Measurements from ENCODE around the gene HHAT. TPM values are rescaled to one million over a fixed set of nuclear protein-coding genes. Genes with fewer than 3 reads are reported as not detected.

Gene HHAT
- total RNA-seq, 2 experiments from 2014 or later, result 5.2 to 9.5 TPM

DNA sequence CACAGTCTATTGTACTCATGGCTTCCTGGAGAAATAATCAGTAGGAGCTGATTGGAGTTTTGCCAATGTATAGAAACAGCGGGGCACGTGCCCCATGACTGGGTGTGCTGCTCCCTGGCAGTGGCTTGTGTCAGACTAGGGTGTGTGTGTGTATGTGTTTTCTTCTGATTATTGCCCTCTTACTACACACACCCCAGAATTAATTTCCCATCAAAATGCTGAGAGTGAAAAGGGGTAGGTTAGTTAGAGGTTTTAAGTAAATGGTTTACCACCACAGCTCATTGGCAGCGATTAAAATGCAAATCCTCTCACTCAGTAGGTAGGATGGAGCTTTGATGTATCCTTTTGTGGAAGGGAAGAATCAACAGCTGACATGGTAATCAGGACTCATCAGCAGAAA is 29.9 kb downstream of the HHAT start:
- Histone ChIP-seq H2AFZ (ENCODE audit: low read length) (no peak overlapping the region), H4K20me1 (ENCODE audit: insufficient read depth, low read length) (no peaks in the 10 kb centered on the region), H3K79me2 (ENCODE audit: insufficient read depth, low read depth, low read length) (no peaks in the 10 kb centered on the region), H3K27ac (ENCODE audit: low read depth, low read length, poor library complexity, severe bottlenecking) (no peak overlapping the region), H3K36me3 (ENCODE audit: insufficient read depth, low read length) (no peaks in the 10 kb centered on the region), H3K4me3 (ENCODE audit: low read depth, low read length, poor library complexity, severe bottlenecking) (no peak overlapping the region), H3K9me3 (ENCODE audit: low read length) (no peaks in the 10 kb centered on the region), H3K4me2 (ENCODE audit: low read length) (no peak overlapping the region), H3K9me2 (ENCODE audit: insufficient read depth, low read length) (no peaks in the 10 kb centered on the region), H3K4me1 (ENCODE audit: insufficient read depth, low read length, poor library complexity, severe bottlenecking) (no peaks in the 10 kb centered on the region)
- ChIA-PET POLR2A (no interaction called here), CTCF (ENCODE audit: unreplicated experiment) (interaction anchor here (0.6 kb wide), 1 partner anchor 11 kb away, joined by 5 read pairs; no protein-coding TSS in a partner anchor)
- intact Hi-C loops (cut with micrococcal nuclease; ENCODE audit: unreplicated experiment), result no loop called here
- no peak for DNase-seq (ENCODE audit: low spot score)
- no TSS peak for BruUV-seq (replicated peaks)
- TF ChIP-seq, protein P1, sequence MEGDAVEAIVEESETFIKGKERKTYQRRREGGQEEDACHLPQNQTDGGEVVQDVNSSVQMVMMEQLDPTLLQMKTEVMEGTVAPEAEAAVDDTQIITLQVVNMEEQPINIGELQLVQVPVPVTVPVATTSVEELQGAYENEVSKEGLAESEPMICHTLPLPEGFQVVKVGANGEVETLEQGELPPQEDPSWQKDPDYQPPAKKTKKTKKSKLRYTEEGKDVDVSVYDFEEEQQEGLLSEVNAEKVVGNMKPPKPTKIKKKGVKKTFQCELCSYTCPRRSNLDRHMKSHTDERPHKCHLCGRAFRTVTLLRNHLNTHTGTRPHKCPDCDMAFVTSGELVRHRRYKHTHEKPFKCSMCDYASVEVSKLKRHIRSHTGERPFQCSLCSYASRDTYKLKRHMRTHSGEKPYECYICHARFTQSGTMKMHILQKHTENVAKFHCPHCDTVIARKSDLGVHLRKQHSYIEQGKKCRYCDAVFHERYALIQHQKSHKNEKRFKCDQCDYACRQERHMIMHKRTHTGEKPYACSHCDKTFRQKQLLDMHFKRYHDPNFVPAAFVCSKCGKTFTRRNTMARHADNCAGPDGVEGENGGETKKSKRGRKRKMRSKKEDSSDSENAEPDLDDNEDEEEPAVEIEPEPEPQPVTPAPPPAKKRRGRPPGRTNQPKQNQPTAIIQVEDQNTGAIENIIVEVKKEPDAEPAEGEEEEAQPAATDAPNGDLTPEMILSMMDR (conservative IDR thresholded peaks at IDR 0.05; ENCODE audit: low read length), result no peak
- TF ChIP-seq EZH2phosphoT487 (IDR thresholded peaks at IDR 0.05; ENCODE audit: borderline replicate concordance, low read depth, low read length), result no peak

DNA sequence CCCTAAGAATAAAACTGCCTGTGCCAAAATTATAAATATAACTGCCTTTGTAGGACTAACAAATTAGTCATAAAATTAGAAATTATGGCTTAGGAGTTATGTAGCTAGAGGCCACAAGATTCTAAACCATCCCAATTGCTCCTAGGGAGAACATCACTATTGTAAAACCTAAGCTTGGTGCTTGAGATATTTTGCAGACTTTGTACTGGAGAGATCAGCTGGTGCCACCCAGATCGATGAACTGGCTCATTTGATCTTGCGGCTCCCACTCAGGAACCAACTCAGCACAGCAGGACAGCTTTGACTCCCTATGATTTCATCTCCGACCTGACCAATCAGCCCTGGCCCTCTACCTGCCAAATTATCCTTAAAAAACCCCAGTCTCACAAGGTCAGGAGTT is 30.6 kb downstream of the HHAT start:
- Histone ChIP-seq H3K79me2 (ENCODE audit: insufficient read depth, low read depth, low read length) (no peaks in the 10 kb centered on the region), H2AFZ (ENCODE audit: low read length) (no peak overlapping the region), H3K4me1 (ENCODE audit: insufficient read depth, low read length, poor library complexity, severe bottlenecking) (no peaks in the 10 kb centered on the region), H3K9me3 (ENCODE audit: low read length) (no peaks in the 10 kb centered on the region), H3K36me3 (ENCODE audit: insufficient read depth, low read length) (no peaks in the 10 kb centered on the region), H3K27ac (ENCODE audit: low read depth, low read length, poor library complexity, severe bottlenecking) (no peak overlapping the region), H3K4me2 (ENCODE audit: low read length) (no peak overlapping the region), H3K4me3 (ENCODE audit: low read depth, low read length, poor library complexity, severe bottlenecking) (no peak overlapping the region), H3K9me2 (ENCODE audit: insufficient read depth, low read length) (no peaks in the 10 kb centered on the region), H4K20me1 (ENCODE audit: insufficient read depth, low read length) (no peaks in the 10 kb centered on the region)
- no peak for DNase-seq (ENCODE audit: low spot score)
- CTCF ChIA-PET (ENCODE audit: unreplicated experiment), result no interaction called here
- TF ChIP-seq EZH2phosphoT487 (IDR thresholded peaks at IDR 0.05; ENCODE audit: borderline replicate concordance, low read depth, low read length), result no peak
- TF ChIP-seq, protein P1 (conservative IDR thresholded peaks at IDR 0.05; ENCODE audit: low read length), result no peak
- intact Hi-C loops (cut with micrococcal nuclease; ENCODE audit: unreplicated experiment), result no loop called here
- no TSS peak for BruUV-seq (replicated peaks)
- POLR2A ChIA-PET, result no interaction called here

DNA sequence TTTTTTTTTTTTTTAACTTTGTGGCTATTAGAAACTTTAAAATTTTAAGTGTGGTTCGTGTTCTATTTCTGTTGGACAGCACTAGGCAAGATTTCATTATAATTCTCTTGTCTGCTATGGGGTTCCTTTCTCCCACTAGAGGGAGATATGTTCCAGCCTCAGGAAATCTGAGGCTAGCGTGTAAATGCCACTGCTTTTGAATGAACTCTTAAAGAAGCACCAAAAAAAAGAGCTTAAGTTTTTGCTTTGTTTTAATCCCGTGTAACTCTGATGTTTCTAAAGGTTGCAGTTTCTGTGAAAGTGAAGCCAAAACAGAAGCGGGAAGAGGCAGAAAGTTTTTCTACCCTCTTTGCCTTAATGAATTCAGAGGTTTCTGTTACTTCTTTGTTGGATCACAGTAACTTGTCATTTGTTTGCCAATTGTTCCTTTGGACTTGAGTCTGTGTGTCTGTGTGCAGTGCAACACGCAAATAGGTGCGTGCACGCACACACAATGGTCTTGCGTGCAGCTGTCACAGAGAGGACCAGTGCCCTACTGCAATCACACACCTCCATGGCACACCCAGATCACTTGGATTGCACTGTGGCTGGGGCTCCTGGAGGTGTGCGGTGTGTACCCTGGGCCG is 32.3 kb downstream of the HHAT start:
- no TSS peak for BruUV-seq (replicated peaks)
- POLR2A ChIA-PET, result no interaction called here
- CTCF ChIA-PET (ENCODE audit: unreplicated experiment), result no interaction called here
- Histone ChIP-seq H3K27ac (ENCODE audit: low read depth, low read length, poor library complexity, severe bottlenecking) (no peak overlapping the region), H3K4me2 (ENCODE audit: low read length) (no peak overlapping the region), H2AFZ (ENCODE audit: low read length) (no peak overlapping the region), H3K9me2 (ENCODE audit: insufficient read depth, low read length) (no peaks in the 10 kb centered on the region), H3K4me3 (ENCODE audit: low read depth, low read length, poor library complexity, severe bottlenecking) (no peak overlapping the region), H3K79me2 (ENCODE audit: insufficient read depth, low read depth, low read length) (no peaks in the 10 kb centered on the region), H4K20me1 (ENCODE audit: insufficient read depth, low read length) (no peaks in the 10 kb centered on the region), H3K36me3 (ENCODE audit: insufficient read depth, low read length) (no peaks in the 10 kb centered on the region), H3K4me1 (ENCODE audit: insufficient read depth, low read length, poor library complexity, severe bottlenecking) (no peaks in the 10 kb centered on the region), H3K9me3 (ENCODE audit: low read length) (no peaks in the 10 kb centered on the region)
- DNase-seq (ENCODE audit: low spot score), result peak; percentile 33
- intact Hi-C loops (cut with micrococcal nuclease; ENCODE audit: unreplicated experiment), result no loop called here
- no peak for TF ChIP-seq EZH2phosphoT487 (IDR thresholded peaks at IDR 0.05; ENCODE audit: borderline replicate concordance, low read depth, low read length)
- TF ChIP-seq, protein P1 (conservative IDR thresholded peaks at IDR 0.05; ENCODE audit: low read length), result peak; percentile 73
